ENCODE measurements around the gene CR1. TPM values are rescaled to one million over a fixed set of nuclear protein-coding genes. Genes with fewer than 3 reads are reported as not detected.
A peak's percentile ranks its signal among the peaks of the same experiment; 100 is the strongest.
"Not testable (repeated sequence)": the region's sequence is repeated elsewhere in the genome, so short reads cannot be mapped to it uniquely, and the experiment has no call there.

The CR1 gene
- total RNA-seq, 2 experiments from 2014 or later, result not detected

- H3K79me2 ChIP-seq (ENCODE audit: insufficient read depth, low read depth, low read length); H3K4me2 ChIP-seq (ENCODE audit: low read length); H4K20me1 ChIP-seq (ENCODE audit: insufficient read depth, low read length); DNase-seq (ENCODE audit: low spot score); CTCF ChIA-PET (ENCODE audit: unreplicated experiment); H2AFZ ChIP-seq (ENCODE audit: low read length); intact Hi-C loops (cut with micrococcal nuclease; ENCODE audit: unreplicated experiment); POLR2A ChIA-PET; H3K27ac ChIP-seq (ENCODE audit: low read depth, low read length, poor library complexity, severe bottlenecking); H3K9me3 ChIP-seq (ENCODE audit: low read length); H3K36me3 ChIP-seq (ENCODE audit: insufficient read depth, low read length); H3K4me1 ChIP-seq (ENCODE audit: insufficient read depth, low read length, poor library complexity, severe bottlenecking); H3K9me2 ChIP-seq (ENCODE audit: insufficient read depth, low read length); BruUV-seq (replicated peaks); H3K4me3 ChIP-seq (ENCODE audit: low read depth, low read length, poor library complexity, severe bottlenecking): not testable (repeated sequence)
These were observed 50.9 kb downstream of the CR1 start for GRCh38 chr1:207546677-207547357.

GRCh38 chr1:207554823-207555222, 58.9 kb downstream of the CR1 start:
- BruUV-seq (replicated peaks); H4K20me1 ChIP-seq (ENCODE audit: insufficient read depth, low read length); intact Hi-C loops (cut with micrococcal nuclease; ENCODE audit: unreplicated experiment); H2AFZ ChIP-seq (ENCODE audit: low read length); H3K4me3 ChIP-seq (ENCODE audit: low read depth, low read length, poor library complexity, severe bottlenecking); H3K9me3 ChIP-seq (ENCODE audit: low read length); H3K27ac ChIP-seq (ENCODE audit: low read depth, low read length, poor library complexity, severe bottlenecking); POLR2A ChIA-PET; CTCF ChIA-PET (ENCODE audit: unreplicated experiment); H3K79me2 ChIP-seq (ENCODE audit: insufficient read depth, low read depth, low read length); H3K36me3 ChIP-seq (ENCODE audit: insufficient read depth, low read length); H3K4me1 ChIP-seq (ENCODE audit: insufficient read depth, low read length, poor library complexity, severe bottlenecking); DNase-seq (ENCODE audit: low spot score); H3K9me2 ChIP-seq (ENCODE audit: insufficient read depth, low read length); H3K4me2 ChIP-seq (ENCODE audit: low read length): not testable (repeated sequence)

GRCh38 chr1:207565546-207566468, 69.8 kb downstream of the CR1 start:
- TF ChIP-seq CTCF (conservative IDR thresholded peaks at IDR 0.05; ENCODE audit: low read length) (peak; percentile 52), EZH2phosphoT487 (IDR thresholded peaks at IDR 0.05; ENCODE audit: borderline replicate concordance, low read depth, low read length) (no peak)
- peak; percentile 12 for DNase-seq (ENCODE audit: low spot score)

GRCh38 chr1:207571926-207572325, 76.0 kb downstream of the CR1 start:
- intact Hi-C loops (cut with micrococcal nuclease; ENCODE audit: unreplicated experiment), result not testable (repeated sequence)

More at GRCh38 chr1:207565546-207566468, 69.8 kb downstream of the CR1 start:
- H3K9me3 ChIP-seq (ENCODE audit: low read length), result no peaks in the 10 kb centered on the region
- intact Hi-C loops (cut with micrococcal nuclease; ENCODE audit: unreplicated experiment), result no loop called here
- ChIA-PET CTCF (ENCODE audit: unreplicated experiment) (no interaction called here), POLR2A (no interaction called here)
- H2AFZ ChIP-seq (ENCODE audit: low read length), result no peak overlapping the region
- H3K9me2 ChIP-seq (ENCODE audit: insufficient read depth, low read length), result no peaks in the 10 kb centered on the region
- H3K4me3 ChIP-seq (ENCODE audit: low read depth, low read length, poor library complexity, severe bottlenecking), result no peak overlapping the region
- H4K20me1 ChIP-seq (ENCODE audit: insufficient read depth, low read length), result no peaks in the 10 kb centered on the region
- H3K27ac ChIP-seq (ENCODE audit: low read depth, low read length, poor library complexity, severe bottlenecking), result no peak overlapping the region
- H3K4me1 ChIP-seq (ENCODE audit: insufficient read depth, low read length, poor library complexity, severe bottlenecking), result no peaks in the 10 kb centered on the region
- H3K4me2 ChIP-seq (ENCODE audit: low read length), result no peak overlapping the region
- H3K79me2 ChIP-seq (ENCODE audit: insufficient read depth, low read depth, low read length), result no peaks in the 10 kb centered on the region
- H3K36me3 ChIP-seq (ENCODE audit: insufficient read depth, low read length), result no peaks in the 10 kb centered on the region
- no TSS peak for BruUV-seq (replicated peaks)

GRCh38 chr1:207573074-207573473, 77.1 kb downstream of the CR1 start:
- H3K9me2 ChIP-seq (ENCODE audit: insufficient read depth, low read length); POLR2A ChIA-PET; DNase-seq (ENCODE audit: low spot score): not testable (repeated sequence)

More at GRCh38 chr1:207571926-207572325, 76.0 kb downstream of the CR1 start:
- H4K20me1 ChIP-seq (ENCODE audit: insufficient read depth, low read length); DNase-seq (ENCODE audit: low spot score); H3K4me1 ChIP-seq (ENCODE audit: insufficient read depth, low read length, poor library complexity, severe bottlenecking); H2AFZ ChIP-seq (ENCODE audit: low read length); H3K79me2 ChIP-seq (ENCODE audit: insufficient read depth, low read depth, low read length); CTCF ChIA-PET (ENCODE audit: unreplicated experiment); H3K4me2 ChIP-seq (ENCODE audit: low read length); H3K4me3 ChIP-seq (ENCODE audit: low read depth, low read length, poor library complexity, severe bottlenecking); POLR2A ChIA-PET; H3K36me3 ChIP-seq (ENCODE audit: insufficient read depth, low read length); H3K9me3 ChIP-seq (ENCODE audit: low read length); H3K27ac ChIP-seq (ENCODE audit: low read depth, low read length, poor library complexity, severe bottlenecking); BruUV-seq (replicated peaks); H3K9me2 ChIP-seq (ENCODE audit: insufficient read depth, low read length): not testable (repeated sequence)

More at GRCh38 chr1:207573074-207573473, 77.1 kb downstream of the CR1 start:
- H3K79me2 ChIP-seq (ENCODE audit: insufficient read depth, low read depth, low read length); H3K4me2 ChIP-seq (ENCODE audit: low read length); H3K4me1 ChIP-seq (ENCODE audit: insufficient read depth, low read length, poor library complexity, severe bottlenecking); H3K36me3 ChIP-seq (ENCODE audit: insufficient read depth, low read length); H4K20me1 ChIP-seq (ENCODE audit: insufficient read depth, low read length); H3K9me3 ChIP-seq (ENCODE audit: low read length); BruUV-seq (replicated peaks); intact Hi-C loops (cut with micrococcal nuclease; ENCODE audit: unreplicated experiment); H2AFZ ChIP-seq (ENCODE audit: low read length); H3K27ac ChIP-seq (ENCODE audit: low read depth, low read length, poor library complexity, severe bottlenecking); CTCF ChIA-PET (ENCODE audit: unreplicated experiment); H3K4me3 ChIP-seq (ENCODE audit: low read depth, low read length, poor library complexity, severe bottlenecking): not testable (repeated sequence)

Measured in OCI-LY7 (cell line).